Calu3 (cell line): ENCODE measurements around the gene MALL. TPM values are rescaled to one million over a fixed set of nuclear protein-coding genes. Genes with fewer than 3 reads are reported as not detected.
"Not testable (repeated sequence)": the region's sequence is repeated elsewhere in the genome, so short reads cannot be mapped to it uniquely, and the experiment has no call there.

Experiments used
- Bru-seq: library from RNA; stranded (reverse); fragments of 400-500 nt; gene quantifications from one replicate; lab custom pipeline; 2021; lab: Mats Ljungman, UMichigan
- BruChase-seq, 2 experiments: library from RNA; stranded (reverse); fragments of 400-500 nt; gene quantifications; one replicate each; lab custom pipeline; 2021; lab: Mats Ljungman, UMichigan
- BruUV-seq: library from RNA; stranded (reverse); fragments of 400-500 nt; replicated peaks from 2 replicates; lab custom pipeline; 2021; lab: Mats Ljungman, UMichigan
- CTCF ChIA-PET: fragments of 300-600 bp; sonication (Branson Sonifier 250); formaldehyde crosslinking; loops from one replicate; lab custom pipeline; 2022; ENCODE audit warnings: antibody characterized with exemption; lab: Charles Lee
- DNase-seq: peaks from one replicate; pipeline ENCODE4 v3.0.0; 2022
- H3K27ac Mint-ChIP-seq: one replicate; pipeline ENCODE4 v1.8.0; 2022; ENCODE audit warnings: mixed read lengths; ENCODE audit not compliant: unreplicated experiment
- H3K27me3 Mint-ChIP-seq: one replicate; pipeline ENCODE4 v1.8.0; 2022; ENCODE audit warnings: mixed read lengths; ENCODE audit not compliant: unreplicated experiment
- H3K36me3 Mint-ChIP-seq: one replicate; pipeline ENCODE4 v1.8.0; 2022; ENCODE audit warnings: mild to moderate bottlenecking, moderate library complexity, mixed read lengths; ENCODE audit not compliant: insufficient read depth, unreplicated experiment
- H3K4me1 Mint-ChIP-seq: one replicate; pipeline ENCODE4 v1.8.0; 2022; ENCODE audit warnings: mild to moderate bottlenecking, low read depth, mixed read lengths; ENCODE audit not compliant: unreplicated experiment
- H3K4me3 Mint-ChIP-seq: one replicate; pipeline ENCODE4 v1.8.0; 2022; ENCODE audit warnings: mild to moderate bottlenecking, low read depth, moderate library complexity, mixed read lengths; ENCODE audit not compliant: unreplicated experiment
- H3K9me3 Mint-ChIP-seq: one replicate; pipeline ENCODE4 v1.8.0; 2022; ENCODE audit warnings: low read depth, mixed read lengths; ENCODE audit not compliant: unreplicated experiment
- CTCF ChIP-seq: fragments of 200-600 bp; IDR thresholded peaks from one replicate; pipeline ENCODE4 v1.8.0; 2022; ENCODE audit warnings: antibody characterized with exemption; ENCODE audit not compliant: unreplicated experiment
- intact Hi-C: fragments of 100-400 bp; cut with micrococcal nuclease; formaldehyde crosslinking; loops from one replicate; pipeline ENCODE4 v1.10.0; 2022; ENCODE audit not compliant: unreplicated experiment
- long read RNA-seq: library from polyadenylated mRNA; stranded (forward); transcript quantifications from one replicate; pipeline ENCODE4 v2.0.0, GENCODE V29; 2022
- total RNA-seq: library from RNA; stranded (reverse); gene quantifications from 2 replicates; pipeline ENCODE4 v1.2.3, GENCODE V29; 2022

The MALL gene
- total RNA-seq (51.5 and 72.6 TPM in 2 replicates), Bru-seq, nascent RNA (percentile 89 among the genes with signal in this experiment), BruChase-seq, experiment 1, labeled RNA remaining after a 6-hour chase (percentile 60 among the genes with signal in this experiment), BruChase-seq, experiment 2, labeled RNA remaining after a 2-hour chase (percentile 48 among the genes with signal in this experiment)
- long read RNA-seq, transcript MALL-201 (4 exons, 3,061 nt) = major isoform, 49 of 80 reads
- long read RNA-seq, partial matches to known transcripts = 0 of 80 reads
- long read RNA-seq, other reads (novel, unspliced or antisense) = 29 of 80 reads

GRCh38 chr2:110115291-110116032 lies at the start of gene MALL:
Gene MALL, minus strand, starts transcription at chr2:110115822. Its CDS starts 30 bp downstream, at chr2:110115792.
- no peaks in the 10 kb centered on the region for H3K27me3 Mint-ChIP-seq
- peaks cover 45% of the 10 kb centered on the region for H3K4me1 Mint-ChIP-seq
- no peak for TF ChIP-seq CTCF
- peaks cover 43% of the 10 kb centered on the region for H3K36me3 Mint-ChIP-seq
- CTCF ChIA-PET = interaction anchor here (0.7 to 4.1 kb wide), 5 partner anchors 8 to 1121 kb away, joined by 3 to 34 read pairs (median 4); no protein-coding TSS in a partner anchor
- peak within 1 kb of the TSS; percentile 87 for H3K27ac Mint-ChIP-seq
- peak; percentile 82 for DNase-seq
- H3K4me3 Mint-ChIP-seq = peak within 1 kb of the TSS; percentile 84
- intact Hi-C loops = loop anchor here (2.0 kb wide), 1 partner anchor 41 kb away; no protein-coding TSS in a partner anchor
- no peaks in the 10 kb centered on the region for H3K9me3 Mint-ChIP-seq
- BruUV-seq = no TSS peak

GRCh38 chr2:110157153-110157793 lies 41.7 kb upstream of the MALL start:
- CTCF ChIA-PET = no interaction called here

GRCh38 chr2:110154828-110155227 lies 39.2 kb upstream of the MALL start:
- H3K27me3 Mint-ChIP-seq, H3K9me3 Mint-ChIP-seq, H3K27ac Mint-ChIP-seq, H3K36me3 Mint-ChIP-seq, DNase-seq, intact Hi-C loops, BruUV-seq, H3K4me3 Mint-ChIP-seq, CTCF ChIA-PET: not testable (repeated sequence)
- H3K4me1 Mint-ChIP-seq = peaks cover 11% of the 10 kb centered on the region

More at GRCh38 chr2:110157153-110157793, 41.7 kb upstream of the MALL start:
- no TSS peak for BruUV-seq
- Mint-ChIP-seq H3K36me3 (no peaks in the 10 kb centered on the region), H3K4me3 (no peak overlapping the region), H3K27ac (no peak overlapping the region), H3K27me3 (no peaks in the 10 kb centered on the region), H3K4me1 (peaks cover 8% of the 10 kb centered on the region), H3K9me3 (peaks cover 9% of the 10 kb centered on the region)
- DNase-seq = peak; percentile 22
- intact Hi-C loops = loop anchor here (2.0 kb wide), 2 partner anchors 42 to 50 kb away; partner anchors contain the start of gene MALL
- TF ChIP-seq CTCF = peak; percentile 65

- H3K27ac Mint-ChIP-seq, intact Hi-C loops, H3K4me3 Mint-ChIP-seq, H3K27me3 Mint-ChIP-seq, DNase-seq, BruUV-seq, CTCF ChIA-PET, H3K36me3 Mint-ChIP-seq, H3K9me3 Mint-ChIP-seq: not testable (repeated sequence)
- peaks cover 17% of the 10 kb centered on the region for H3K4me1 Mint-ChIP-seq
Observed at GRCh38 chr2:110154188-110154587, 38.6 kb upstream of the MALL start.

- H3K9me3 Mint-ChIP-seq = peaks cover 9% of the 10 kb centered on the region
- no peak overlapping the region for H3K27ac Mint-ChIP-seq
- no peaks in the 10 kb centered on the region for H3K27me3 Mint-ChIP-seq
- no peak for TF ChIP-seq CTCF
- BruUV-seq = no TSS peak
- intact Hi-C loops = no loop called here
- DNase-seq = no peak
- H3K36me3 Mint-ChIP-seq = no peaks in the 10 kb centered on the region
- H3K4me3 Mint-ChIP-seq = no peak overlapping the region
- H3K4me1 Mint-ChIP-seq = peaks cover 25% of the 10 kb centered on the region
- CTCF ChIA-PET = no interaction called here
Observed at GRCh38 chr2:110153416-110153815, 37.8 kb upstream of the MALL start.
